Stimulated activated CD8-positive, alpha-beta memory T cell treated with anti-CD3 and anti-CD28 coated beads, Interleukin-7, amount 100 ng/mL, for 48 hours (primary cell): Measurements from ENCODE around the gene SEPTIN14.
"Not testable (repeated sequence)": the region's sequence is repeated elsewhere in the genome, so short reads cannot be mapped to it uniquely, and the experiment has no call there.

ENCODE experiments used
- DNase-seq, 2 donors: peaks; one replicate each; pipeline ENCODE4 v3.0.0-alpha.2; 2020; ENCODE audit warnings: low read depth in 1 of 2; ENCODE audit errors: extremely low read depth in 1 of 2

SEPTIN14 gene

GRCh38 chr7:55862652-55863051 lies at the start of gene SEPTIN14:
Gene SEPTIN14 (minus strand): TSS chr7:55862752. CDS start chr7:55861996, 756 bp downstream.
- DNase-seq, result not testable (repeated sequence)

- DNase-seq, result no peak
These were observed 41.6 kb upstream of the SEPTIN14 start for GRCh38 chr7:55903985-55904759.

GRCh38 chr7:55901059-55901458 lies 38.5 kb upstream of the SEPTIN14 start:
- DNase-seq, result not testable (repeated sequence)

GRCh38 chr7:55898287-55898686 lies 35.7 kb upstream of the SEPTIN14 start:
- DNase-seq, result no peak

- DNase-seq, result no peak
These were observed 32.5 kb upstream of the SEPTIN14 start for GRCh38 chr7:55895021-55895420.

- no peak for DNase-seq
These were observed 31.4 kb upstream of the SEPTIN14 start for GRCh38 chr7:55893940-55894339.

- DNase-seq, result not testable (repeated sequence)
These were observed 25.8 kb upstream of the SEPTIN14 start for GRCh38 chr7:55888378-55888777.

- DNase-seq, result no peak
These were observed 25.3 kb upstream of the SEPTIN14 start for GRCh38 chr7:55887821-55888247.

- DNase-seq, result no peak
These were observed 21.8 kb upstream of the SEPTIN14 start for GRCh38 chr7:55884321-55884720.

GRCh38 chr7:55878691-55879090 lies 16.1 kb upstream of the SEPTIN14 start:
- DNase-seq, result no peak

- DNase-seq, result no peak
These were observed 14.8 kb upstream of the SEPTIN14 start for GRCh38 chr7:55877308-55877707.

- no peak for DNase-seq
These were observed 11.2 kb upstream of the SEPTIN14 start for GRCh38 chr7:55873765-55874164.

GRCh38 chr7:55871932-55872485 lies 9.5 kb upstream of the SEPTIN14 start:
- DNase-seq, result no peak

GRCh38 chr7:55868989-55869388 lies 6.4 kb upstream of the SEPTIN14 start:
- DNase-seq, result not testable (repeated sequence)

- not testable (repeated sequence) for DNase-seq
These were observed 17.4 kb downstream of the SEPTIN14 start for GRCh38 chr7:55845164-55845563.

GRCh38 chr7:55838595-55838994 lies 24.0 kb downstream of the SEPTIN14 start:
- DNase-seq, result no peak

GRCh38 chr7:55827577-55827976 lies 35.0 kb downstream of the SEPTIN14 start:
- no peak for DNase-seq

GRCh38 chr7:55818686-55819085 lies 43.9 kb downstream of the SEPTIN14 start:
- no peak for DNase-seq

GRCh38 chr7:55797260-55797659 lies 65.3 kb downstream of the SEPTIN14 start:
- DNase-seq, result not testable (repeated sequence)

- peak in 1 of 2 donors; percentile 2 for DNase-seq
These were observed 68.0 kb downstream of the SEPTIN14 start for GRCh38 chr7:55794527-55794926.

- DNase-seq, result no peak
These were observed 70.5 kb downstream of the SEPTIN14 start for GRCh38 chr7:55792048-55792447.

GRCh38 chr7:55787796-55788195 lies 74.8 kb downstream of the SEPTIN14 start:
- no peak for DNase-seq
